Activated T-cell treated with anti-CD3 and anti-CD28 coated beads for 4 hours (primary cell): ENCODE data around the gene CHSY1.

Source experiments
- DNase-seq: peaks from one replicate; pipeline ENCODE4 v3.0.0-alpha.2; 2020

The CHSY1 gene

DNA sequence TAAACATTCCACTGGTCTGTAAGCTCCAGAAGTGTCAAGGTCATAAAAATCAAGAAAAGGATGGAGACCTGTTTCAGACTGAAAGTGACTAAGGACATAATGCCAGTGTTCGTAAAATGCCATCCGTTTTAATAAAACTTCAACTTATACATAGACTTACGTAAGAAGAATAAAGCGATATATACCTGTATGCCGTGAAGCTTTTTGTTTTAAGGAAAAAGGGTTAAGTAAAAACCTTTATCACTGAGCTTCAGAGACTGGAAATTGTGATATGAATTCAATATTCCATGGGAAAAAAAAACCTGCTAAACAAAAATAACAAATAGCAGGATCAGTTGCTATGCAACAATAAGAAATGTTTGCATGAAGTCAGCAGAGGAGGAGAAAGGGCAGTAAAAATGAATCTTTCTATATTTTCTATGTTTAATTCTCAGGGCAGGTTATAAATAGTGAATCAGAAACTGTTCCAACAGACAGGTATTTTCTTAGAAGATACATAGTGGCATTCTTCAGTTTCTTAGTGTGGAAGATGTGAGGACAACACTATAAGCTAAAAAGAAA, 42.5 kb downstream of the CHSY1 start:
- DNase-seq, result no peak

DNA sequence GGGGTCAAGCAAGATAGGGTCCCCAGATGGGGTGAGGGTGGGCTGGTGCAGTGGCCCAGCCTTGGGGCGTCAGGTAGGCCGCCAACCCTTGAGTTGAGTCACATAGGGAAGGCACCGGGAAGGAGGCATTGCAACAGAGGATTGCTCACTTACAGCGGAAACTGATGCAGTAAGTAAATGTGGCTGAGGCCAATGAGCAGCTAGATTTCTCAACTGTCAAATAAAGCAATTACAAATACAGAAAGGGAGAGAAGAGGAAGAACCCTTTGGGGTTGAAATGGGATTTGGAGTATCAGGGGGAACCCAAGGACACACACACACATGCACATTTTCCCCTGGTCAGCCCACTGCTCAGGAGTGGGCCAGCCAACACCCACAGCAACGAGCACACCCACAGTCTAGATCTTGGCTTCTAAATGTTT, 44.0 kb downstream of the CHSY1 start:
- DNase-seq, result no peak

DNA sequence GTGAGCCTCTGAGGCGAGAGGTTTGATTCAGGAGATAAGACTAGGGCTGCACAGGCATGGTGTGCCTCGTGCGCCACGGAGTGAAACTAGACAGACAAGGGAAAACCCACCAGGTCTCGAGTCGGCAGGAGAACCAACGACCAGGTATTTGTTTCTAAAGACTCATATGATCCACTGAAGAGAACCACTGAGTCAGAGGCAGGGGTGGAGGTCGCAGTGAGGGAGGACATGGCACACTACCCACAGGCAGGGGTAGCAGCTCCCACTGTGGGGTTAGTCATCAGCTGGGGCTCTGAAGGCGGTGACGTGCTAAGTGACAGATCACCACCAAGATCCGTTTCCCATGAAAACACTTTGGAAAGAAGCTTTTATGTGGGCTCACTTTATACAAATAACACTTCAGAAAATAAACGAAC, 45.7 kb downstream of the CHSY1 start:
- peak; percentile 76 for DNase-seq

DNA sequence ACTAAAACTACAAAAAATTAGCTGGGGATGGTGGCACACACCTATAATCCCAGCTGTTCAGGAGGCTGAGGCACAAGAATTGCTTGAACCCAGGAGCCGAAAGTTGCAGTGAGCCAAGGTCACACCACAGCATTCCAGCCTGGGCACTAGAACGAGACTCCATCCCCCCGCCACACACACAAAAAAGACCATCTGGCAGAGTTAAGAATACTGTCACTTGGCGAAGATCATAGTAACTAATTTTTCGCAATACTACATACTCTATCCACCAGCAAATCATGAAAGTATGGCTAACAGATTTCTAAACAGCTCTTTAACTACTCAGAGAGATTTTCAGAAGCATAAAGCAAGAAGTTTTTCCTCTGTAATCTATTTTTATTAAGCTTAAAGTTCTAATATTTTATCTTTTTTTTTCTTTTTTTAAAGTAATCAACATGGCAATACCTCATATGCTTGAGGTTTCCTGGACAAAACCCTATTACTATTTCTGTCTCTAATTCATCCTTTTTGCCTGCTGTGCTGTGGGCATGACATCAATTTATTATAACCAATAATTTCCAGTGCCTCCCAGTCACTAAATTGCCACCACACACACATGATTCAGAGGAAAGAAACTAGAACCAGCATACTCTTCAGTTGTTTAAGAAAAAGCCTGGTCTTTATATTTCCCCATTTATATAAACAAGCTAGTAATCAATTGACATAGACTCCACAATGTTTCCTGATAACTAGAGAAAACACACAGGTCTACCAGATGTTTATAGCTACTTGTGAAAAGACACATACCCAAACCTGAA, 46.9 kb downstream of the CHSY1 start:
- no peak for DNase-seq

DNA sequence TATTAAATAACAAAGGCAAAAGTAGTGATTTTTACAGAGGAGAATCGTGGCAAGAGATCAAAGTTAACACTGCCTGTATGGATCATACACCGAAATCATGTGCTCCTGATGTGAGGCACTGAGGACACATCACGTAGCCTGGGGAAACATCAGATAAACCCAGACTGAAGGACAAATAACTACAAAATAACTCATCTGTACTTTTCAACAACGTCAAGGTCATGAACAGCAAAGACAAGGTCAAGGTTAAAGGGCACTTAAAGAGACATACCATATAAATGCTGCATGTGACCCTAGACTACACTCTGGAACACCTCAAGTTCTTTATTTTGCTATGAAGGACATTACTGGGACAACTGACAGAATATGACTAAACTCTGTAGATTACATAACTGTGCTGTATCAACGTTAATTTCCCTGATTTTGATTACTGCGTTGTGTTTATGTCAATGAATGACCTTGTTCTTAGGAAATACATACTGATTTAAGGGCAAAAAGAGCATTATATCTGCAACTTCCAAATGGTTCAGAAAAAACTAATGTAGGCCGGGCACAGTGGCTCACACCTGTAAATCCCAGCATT, 48.1 kb downstream of the CHSY1 start:
- DNase-seq, result no peak

DNA sequence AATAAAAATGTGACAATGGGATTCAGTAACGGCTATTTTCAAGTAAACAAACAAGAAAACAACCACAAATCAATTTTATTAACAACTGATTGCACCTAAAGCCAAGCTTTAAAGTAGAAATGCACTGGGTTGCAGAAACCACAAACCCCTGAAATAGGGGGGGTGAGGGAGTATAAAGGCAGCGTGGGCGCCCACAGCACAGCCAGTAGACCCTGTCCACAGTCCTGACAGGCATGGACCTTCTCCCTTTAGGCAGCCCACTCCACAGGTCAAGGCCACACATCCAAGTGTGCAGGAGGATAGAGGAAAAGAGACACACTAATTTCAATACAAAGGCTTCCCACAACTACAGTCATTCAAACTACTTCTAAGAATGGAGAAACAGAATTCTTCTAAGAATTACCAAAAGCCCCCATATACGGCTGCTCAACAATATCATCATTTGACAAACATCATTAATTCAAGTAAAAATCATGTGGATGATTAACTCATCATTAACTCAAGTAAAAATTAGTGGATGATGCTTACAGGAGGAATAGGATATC, 48.7 kb downstream of the CHSY1 start:
- DNase-seq, result no peak

DNA sequence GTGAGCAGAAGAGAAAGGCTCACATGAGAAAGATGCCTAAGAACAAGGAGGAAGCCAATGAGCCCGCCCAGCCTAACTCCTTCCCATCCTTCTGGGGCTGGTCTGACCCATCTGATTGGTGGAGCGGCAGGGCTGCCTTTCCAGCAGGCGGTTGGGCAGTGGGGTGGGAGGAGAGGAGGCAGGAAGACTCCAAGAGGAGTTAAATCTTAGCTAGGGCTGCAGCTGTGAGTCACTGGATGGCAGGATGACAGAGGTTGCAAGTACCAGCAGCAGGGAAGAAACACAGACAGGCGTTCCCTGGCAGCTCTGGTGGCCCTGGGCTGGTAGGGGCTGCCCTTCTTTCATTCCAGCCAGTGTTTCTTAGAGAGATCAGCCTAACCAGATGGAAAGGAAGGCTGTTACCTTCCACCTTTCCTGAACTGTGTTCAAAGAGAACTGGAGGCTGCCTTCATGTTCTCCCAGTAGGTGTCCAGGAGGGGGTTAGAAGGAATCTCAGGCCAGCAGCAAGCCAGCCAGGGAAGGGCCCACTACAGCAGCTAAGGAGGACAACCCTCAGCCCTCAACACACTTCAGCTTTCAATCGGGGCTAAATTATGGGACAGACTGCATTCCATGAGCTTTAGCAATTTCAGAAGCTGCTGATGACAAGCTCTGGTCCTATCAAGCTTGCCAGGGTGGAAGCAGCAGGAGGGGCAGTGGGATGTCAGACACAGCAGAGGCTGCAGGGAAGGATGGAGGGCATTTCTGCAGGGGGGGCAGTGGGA, 50.3 kb downstream of the CHSY1 start:
- no peak for DNase-seq

DNA sequence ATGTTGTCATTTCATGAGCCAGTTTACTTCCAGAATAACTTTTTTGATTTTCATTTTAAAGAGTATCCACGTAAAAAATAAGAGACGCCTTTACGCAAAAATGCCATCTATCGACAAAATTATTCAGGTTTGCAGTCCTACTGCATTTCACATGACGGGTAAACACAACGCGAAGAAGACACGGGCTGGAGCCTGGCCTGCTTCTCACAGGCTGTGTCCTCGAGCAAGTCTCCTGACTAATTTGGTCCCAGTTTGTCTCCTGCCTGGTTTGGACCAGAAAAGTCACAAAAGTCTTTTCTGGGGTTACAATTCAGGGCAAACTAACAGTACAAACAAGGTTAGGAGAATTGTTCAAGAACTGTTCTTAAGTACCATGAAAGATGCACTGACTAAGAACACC, 51.7 kb downstream of the CHSY1 start:
- no peak for DNase-seq

DNA sequence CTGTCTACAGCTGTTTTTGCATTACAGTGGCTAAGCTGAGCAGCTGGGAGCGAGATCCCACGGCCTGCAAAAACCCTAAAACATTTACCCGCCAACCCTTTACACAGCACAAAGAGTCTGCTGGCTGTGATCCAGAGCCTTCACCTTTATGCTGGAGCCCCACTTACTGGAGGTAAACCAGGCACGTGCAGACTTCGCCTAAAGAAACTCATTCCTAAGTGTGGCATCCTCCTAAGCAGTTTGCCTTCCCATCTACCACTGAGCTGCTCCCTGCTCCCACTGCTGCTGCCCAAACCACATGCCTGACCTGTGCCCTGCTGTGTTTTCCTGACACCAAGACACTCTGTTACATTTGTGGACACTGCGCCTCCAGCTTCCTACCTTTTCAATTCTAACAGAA, 53.0 kb downstream of the CHSY1 start:
- no peak for DNase-seq

DNA sequence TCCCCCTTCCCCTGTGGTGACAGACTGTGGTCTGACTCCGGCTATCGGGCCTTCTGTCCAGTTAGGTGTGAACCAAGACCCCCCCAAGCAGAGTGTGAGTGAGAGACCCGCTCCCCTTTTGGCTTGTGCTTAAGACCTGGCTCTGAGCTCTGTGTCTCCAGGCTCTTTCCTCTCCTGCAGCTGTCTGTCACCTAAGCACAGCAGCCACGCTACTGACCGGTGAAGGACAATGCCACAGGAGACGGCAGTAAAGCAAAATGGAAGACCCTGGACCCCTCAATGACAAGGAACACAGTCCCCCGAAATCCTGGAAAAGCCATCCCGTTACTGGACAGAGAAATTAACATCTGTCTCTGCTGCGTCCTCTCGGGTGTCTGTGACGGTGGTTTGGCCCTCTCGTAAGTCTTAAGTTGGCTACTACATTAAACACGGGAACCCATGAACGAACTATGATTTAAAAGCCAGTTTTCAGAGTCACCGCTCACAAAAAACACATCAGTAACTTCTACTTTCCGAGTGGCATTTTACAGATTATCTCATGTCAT, 53.7 kb downstream of the CHSY1 start:
- no peak for DNase-seq

DNA sequence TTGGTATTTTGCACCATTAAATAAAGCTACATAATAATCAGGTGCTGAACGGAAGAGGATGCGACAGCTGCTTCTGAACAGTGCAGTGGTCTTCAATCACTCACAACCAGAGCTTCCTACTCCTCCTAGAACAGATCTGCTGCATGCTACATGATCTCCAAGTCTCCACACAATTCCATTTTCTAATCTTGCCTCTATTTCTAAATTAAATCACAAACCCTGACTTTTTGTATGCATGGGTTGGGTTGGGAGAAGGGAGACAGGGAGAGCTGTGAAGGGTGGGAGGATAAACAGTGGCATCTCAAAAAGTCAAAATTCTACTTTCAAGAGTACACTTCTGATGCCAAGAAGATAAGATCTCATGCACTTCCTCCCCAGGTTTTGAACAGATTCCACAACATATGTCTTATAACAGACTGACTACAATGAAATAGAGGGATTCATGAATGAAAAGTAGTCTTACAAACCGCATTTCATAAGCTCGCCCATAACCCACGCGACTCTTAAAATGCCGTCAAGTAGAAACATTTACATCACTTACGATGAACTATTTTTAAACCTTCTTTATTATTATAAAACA, 57.2 kb downstream of the CHSY1 start:
- no peak for DNase-seq

DNA sequence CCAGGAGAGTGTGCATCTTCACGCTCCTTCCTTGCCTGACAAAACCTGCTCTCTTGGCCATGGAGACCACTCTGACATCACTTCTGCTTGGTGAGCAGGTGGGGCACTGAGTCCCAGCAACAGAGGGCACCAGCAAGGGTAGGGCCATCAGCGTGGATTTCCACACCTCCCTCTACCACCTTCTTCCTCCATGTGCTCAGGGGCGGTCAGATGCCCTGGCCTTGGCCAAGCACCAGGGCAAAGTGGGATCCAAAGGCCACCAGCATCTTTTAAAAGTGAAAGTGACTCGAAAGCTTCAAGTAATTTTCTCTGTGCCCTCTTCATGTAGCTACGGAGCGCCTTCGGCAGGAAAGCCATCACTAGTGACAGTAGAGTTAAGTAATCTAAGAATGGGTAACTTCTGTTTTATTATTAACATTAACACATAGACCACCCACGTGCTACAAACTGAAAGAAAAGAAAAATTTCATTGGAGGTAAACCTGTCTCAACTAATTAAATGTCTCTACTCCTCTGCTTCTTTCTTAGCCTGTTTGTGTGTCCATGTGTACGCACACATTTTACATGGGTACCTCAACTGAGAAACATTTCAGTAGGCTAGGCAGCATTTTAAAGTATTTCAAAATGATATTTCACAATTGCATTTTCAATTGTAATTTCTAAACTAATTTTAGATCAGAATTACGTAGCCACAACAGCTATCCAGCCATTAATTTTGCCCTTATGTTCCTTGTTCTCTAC, 57.9 kb downstream of the CHSY1 start:
- DNase-seq, result no peak

DNA sequence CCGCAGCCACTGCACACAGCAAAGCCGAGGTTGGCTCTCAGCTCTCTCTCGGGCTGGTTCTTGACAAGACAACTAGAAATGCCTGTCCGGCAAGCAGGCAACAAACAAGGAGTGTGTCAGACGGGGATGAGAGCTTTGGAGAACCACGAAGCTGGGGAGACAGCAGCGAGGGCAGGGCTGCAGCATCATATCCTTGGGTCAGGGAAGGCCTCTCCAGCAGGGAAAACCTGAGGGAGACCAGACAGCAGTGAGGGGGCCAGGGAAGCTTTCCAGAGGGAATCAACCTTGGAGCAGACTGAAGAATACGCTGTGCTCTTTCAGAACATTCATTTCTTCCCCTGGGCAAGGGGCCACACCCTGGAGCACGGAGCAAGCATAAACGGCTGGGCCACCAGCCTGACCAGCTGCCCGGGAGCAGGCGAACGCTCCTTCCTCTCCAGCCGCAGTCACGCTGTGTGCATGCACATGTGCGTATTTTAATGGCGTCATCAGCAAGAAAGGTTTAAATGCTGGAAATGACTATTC, 58.7 kb downstream of the CHSY1 start:
- DNase-seq, result no peak

DNA sequence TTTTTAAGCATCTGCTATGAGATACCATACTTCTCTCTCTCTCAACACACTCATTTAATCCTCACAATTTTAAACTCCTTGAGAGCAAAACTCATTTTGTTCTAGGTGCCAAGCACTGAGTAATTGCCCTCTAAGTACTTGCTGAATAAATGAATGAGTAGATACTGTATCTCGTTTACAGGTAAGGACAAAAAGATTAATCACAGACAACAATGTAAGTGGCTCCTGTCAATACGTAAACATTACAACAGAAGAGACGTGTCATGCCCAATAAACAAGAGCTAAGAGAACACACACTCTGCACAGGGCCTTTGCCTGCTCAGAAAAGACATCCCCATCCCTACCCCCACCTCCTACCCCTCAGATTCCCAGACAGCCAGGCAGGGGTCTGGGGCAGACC, 59.8 kb downstream of the CHSY1 start:
- DNase-seq, result no peak

DNA sequence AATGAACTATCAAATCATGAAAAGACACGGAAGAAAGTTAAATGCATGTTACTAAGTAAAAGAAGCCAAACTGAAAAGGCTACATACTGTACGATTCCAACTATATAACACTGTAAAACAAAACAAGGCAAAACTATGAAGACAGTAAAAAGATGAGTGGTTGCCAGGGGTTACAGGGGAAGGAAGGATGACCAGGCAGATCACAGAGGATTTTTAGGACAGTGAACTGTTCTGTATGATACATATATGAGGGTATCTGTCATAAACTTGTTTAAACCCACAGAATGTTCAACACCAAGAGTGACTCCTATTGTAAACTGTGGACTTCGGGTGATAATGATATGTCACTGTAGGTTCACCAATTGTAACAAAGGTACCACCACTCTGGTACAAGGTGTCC, 60.6 kb downstream of the CHSY1 start:
- DNase-seq, result no peak

DNA sequence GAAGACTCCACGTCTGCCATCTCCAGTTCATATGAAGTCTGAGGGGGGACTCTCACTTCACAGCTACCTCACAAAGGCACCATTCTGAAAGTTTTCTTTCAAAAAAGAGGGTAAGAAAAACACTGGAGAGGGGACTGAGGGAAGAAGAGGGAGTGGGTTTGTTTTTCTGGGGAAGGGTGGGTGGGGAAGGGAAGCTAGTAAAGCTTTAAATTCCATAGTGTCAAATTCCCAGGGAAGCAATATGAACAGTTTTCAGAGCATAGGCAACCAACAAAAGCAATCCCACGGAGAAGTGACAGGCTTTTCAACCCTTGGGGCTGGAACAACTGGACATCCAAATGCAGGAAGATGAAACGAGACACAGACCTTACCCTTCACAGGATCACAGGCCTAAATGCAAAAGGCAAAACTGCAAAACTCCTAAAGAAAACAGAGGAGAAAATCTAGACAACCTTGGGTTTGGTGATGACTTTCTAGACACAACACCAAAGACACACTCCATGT, 61.7 kb downstream of the CHSY1 start:
- no peak for DNase-seq

DNA sequence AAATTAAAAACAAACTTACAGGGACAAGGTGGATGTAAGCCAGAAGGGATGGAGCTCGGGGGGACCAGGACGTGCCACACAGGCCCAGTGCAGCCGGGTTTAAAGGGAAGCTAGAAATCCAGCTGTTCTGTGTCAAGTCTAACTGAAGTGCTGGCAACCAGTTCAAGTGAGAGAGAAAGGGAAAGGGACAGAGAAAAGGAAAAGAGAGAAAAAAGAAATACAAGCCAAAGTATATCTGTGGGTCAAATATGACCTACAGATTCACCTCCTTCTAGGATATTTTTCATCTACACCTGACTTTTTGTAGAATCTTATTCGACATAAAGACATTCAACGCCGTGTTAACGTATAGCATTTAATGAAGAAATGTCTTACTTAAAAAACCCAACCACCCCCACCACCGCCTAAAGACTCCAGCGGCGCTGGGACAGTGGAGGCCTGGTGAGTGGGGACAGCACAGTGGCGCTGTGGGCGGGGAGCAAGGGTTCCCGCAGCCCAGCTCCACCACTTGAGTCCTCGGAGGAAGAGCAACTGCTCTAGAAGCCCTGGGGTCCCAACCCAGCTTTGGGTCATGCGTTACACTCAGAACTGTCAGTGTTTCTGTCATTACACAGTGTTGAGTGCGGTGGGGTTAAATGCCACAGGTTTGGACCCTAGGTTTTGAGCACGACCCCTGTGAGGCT, 62.3 kb downstream of the CHSY1 start:
- no peak for DNase-seq

DNA sequence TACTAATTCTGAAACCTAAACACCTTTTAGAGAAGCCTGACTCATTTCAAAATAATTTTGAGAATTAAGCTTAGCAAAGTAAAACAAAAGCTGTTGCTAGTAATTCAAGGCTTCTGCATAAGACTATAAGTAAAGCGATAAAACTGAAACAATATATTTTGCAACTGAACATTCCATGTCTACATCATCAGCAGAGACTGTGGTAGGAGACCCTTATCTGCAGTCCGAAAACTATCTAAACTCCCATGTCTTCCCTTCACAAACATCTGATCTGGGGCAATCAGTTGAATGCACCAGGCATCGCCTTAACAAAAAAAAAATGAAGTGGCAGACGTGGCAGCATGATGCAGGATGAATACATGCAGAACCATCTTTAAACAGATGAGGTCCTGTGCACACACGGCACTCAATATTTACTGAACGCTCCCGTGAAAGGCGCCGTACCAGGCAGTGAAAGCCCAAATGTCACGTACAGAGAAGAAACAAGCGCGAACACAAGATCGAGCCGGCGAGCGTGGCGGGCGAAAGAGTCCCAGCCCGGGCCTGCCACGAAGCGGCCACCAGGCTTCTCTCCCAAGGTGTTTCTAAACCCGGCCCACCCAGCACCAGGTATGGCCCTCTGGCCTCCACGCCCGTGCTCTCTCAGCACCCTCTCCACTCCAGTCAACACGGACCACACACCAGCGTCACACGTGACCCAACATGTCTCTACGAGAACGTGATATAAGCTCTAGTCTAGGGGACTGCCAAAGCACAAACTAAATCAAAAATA, 63.0 kb downstream of the CHSY1 start:
- DNase-seq, result no peak

DNA sequence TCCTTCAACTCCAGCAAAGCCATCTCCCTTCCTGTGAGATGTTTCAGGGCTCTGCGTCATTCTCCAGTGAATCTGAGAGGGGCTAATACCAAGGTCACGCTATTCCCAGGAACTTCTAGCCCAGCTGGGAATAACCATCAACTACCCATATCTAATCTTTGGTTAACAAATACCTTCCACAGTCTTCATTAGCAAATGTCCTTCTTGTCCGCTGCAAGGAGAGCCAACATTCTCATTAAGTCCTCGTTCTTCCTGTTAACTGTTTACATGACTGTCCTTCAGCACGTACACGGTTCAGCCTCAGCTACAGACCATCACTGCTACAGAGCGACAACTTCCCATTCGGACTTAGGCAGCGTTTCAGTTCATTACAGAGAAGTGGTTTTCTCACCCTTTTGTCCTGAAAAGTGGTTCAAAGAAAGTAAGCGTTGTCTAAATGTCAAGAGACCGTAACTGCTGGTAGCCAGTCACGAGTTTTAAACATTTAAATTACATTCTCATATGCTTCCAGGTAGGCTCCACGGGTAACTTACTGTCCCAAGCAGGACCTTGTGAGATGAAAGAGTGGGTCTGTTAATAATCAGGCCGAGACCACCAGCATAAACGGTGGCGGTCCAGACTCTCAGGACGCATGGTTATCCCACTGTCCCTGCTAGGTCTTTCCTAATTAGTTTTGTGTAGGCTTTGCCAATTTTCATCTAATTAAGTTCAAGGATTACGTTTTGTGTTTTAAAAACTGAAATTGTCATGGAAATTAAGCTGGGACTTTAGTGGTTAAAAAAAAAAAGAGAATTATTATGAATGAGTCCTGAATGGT, 63.8 kb downstream of the CHSY1 start:
- DNase-seq, result no peak
